Fibroblast of lung (primary cell): ENCODE data around the gene CACNA2D3. TPM values are rescaled to one million over a fixed set of nuclear protein-coding genes. Genes with fewer than 3 reads are reported as not detected.

ENCODE experiments used
- DNase-seq, 2 donors: peaks; one replicate each; pipeline versions ENCODE4 v3.0.0 to v3.0.0-alpha.2; 2010; ENCODE audit warnings: low read depth in 2 of 2
- H2AFZ ChIP-seq: 2 replicates; pipeline ENCODE4 v1.5.1; 2012; ENCODE audit warnings: low read length, control low read depth, inconsistent platforms
- H3K27ac ChIP-seq: 2 replicates; pipeline ENCODE4 v1.5.1; 2011; ENCODE audit warnings: low read length, control low read depth; ENCODE audit not compliant: insufficient read depth
- H3K27me3 ChIP-seq: 2 replicates; pipeline ENCODE4 v1.5.1; 2011; ENCODE audit warnings: mild to moderate bottlenecking, low read length; ENCODE audit not compliant: control insufficient read depth, insufficient read depth
- H3K36me3 ChIP-seq: 2 replicates; pipeline ENCODE4 v1.5.1; 2011; ENCODE audit warnings: low read length; ENCODE audit not compliant: control insufficient read depth, insufficient read depth
- H3K4me1 ChIP-seq: 2 replicates; pipeline ENCODE4 v1.5.1; 2011; ENCODE audit warnings: low read length; ENCODE audit not compliant: control insufficient read depth, insufficient read depth; ENCODE audit errors: extremely low read depth
- H3K4me2 ChIP-seq: 2 replicates; pipeline ENCODE4 v1.5.1; 2011; ENCODE audit warnings: low read length, control low read depth; ENCODE audit not compliant: insufficient read depth; ENCODE audit errors: extremely low read depth
- H3K4me3 ChIP-seq, 4 experiments: fragments of 200-600 bp in 1 of 4; sonication (generic) in 1 of 4; replicated peaks in 1 of 4; 2 replicates each; pipeline ENCODE4 v1.5.1; 2011 to 2016; ENCODE audit warnings: low read length in 4 of 4, low read depth in 3 of 4, mild to moderate bottlenecking in 3 of 4, control low read depth in 2 of 4, inconsistent platforms in 1 of 4, mixed read lengths in 1 of 4; ENCODE audit not compliant: insufficient read depth in 1 of 4; ENCODE audit errors: control extremely low read depth in 1 of 4
- H3K79me2 ChIP-seq: 2 replicates; pipeline ENCODE4 v1.5.1; 2012; ENCODE audit warnings: mild to moderate bottlenecking, low read length, inconsistent platforms; ENCODE audit not compliant: control insufficient read depth, insufficient read depth
- H3K9ac ChIP-seq: 2 replicates; pipeline ENCODE4 v1.5.1; 2011; ENCODE audit warnings: mild to moderate bottlenecking, low read length, control low read depth; ENCODE audit not compliant: insufficient read depth
- H3K9me3 ChIP-seq: 2 replicates; pipeline ENCODE4 v1.5.1; 2012; ENCODE audit warnings: low read depth, low read length; ENCODE audit not compliant: control insufficient read depth, insufficient read depth
- H4K20me1 ChIP-seq: 2 replicates; pipeline ENCODE4 v1.5.1; 2011; ENCODE audit warnings: low read length; ENCODE audit not compliant: control insufficient read depth, insufficient read depth; ENCODE audit errors: extremely low read depth
- CTCF ChIP-seq, 2 donors: IDR thresholded peaks in 1 of 2; conservative IDR thresholded peaks in 1 of 2; 1 replicate in 1 of 2; 2 replicates in 1 of 2; pipeline ENCODE4 v1.5.1; 2011 to 2012; ENCODE audit warnings: low read length in 2 of 2, control low read depth in 1 of 2, inconsistent platforms in 1 of 2, low read depth in 1 of 2, mild to moderate bottlenecking in 1 of 2
- EZH2 ChIP-seq: IDR thresholded peaks from 2 replicates; pipeline ENCODE4 v1.5.1; 2012; ENCODE audit warnings: low read length, control low read depth, mild to moderate bottlenecking; ENCODE audit errors: missing control alignments
- polyA plus RNA-seq, 2 donors: library from polyadenylated mRNA; depleted of rRNA in 1 of 2; stranded (reverse) in 1 of 2; unstranded in 1 of 2; fragments of >200 nt; gene quantifications; 2 replicates each; pipeline ENCODE4 v1.2.1, GENCODE V29; 2011 to 2012; ENCODE audit warnings: missing spikeins in 1 of 2
- total RNA-seq: library from RNA; depleted of rRNA; stranded (reverse); fragments of >200 nt; gene quantifications from 2 replicates; pipeline ENCODE4 v1.2.1, GENCODE V29; 2014

CACNA2D3 gene
- total and polyA plus RNA-seq, 2 donors (not counting 1 experiment from before 2014, with no cell fraction given), result 1.8 to 11.5 TPM

DNA sequence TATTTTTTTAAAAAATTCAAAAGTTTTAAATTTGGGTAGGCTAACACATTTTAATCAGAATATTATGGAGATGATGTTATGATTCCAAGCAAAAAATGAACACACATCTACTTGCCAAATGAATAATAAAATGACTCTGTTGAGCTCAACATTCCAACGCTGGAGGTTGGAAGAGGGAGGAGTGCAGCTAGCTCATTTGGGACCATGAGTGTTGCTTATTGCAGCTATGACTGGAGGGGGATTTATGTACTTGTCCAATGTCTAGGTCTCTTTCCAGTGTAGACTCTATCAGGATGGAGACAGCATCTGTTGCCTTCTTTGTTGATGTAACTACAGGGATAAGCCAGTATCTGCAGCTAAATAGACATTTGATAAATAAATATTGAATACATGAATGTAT, 310.6 kb downstream of the CACNA2D3 start:
- Histone ChIP-seq H3K4me2 (no peak overlapping the region), H2AFZ (no peak overlapping the region), H3K9me3 (no peaks in the 10 kb centered on the region), H3K9ac (no peak overlapping the region), H3K27ac (no peak overlapping the region), H3K36me3 (no peaks in the 10 kb centered on the region), H3K79me2 (no peaks in the 10 kb centered on the region), H4K20me1 (no peaks in the 10 kb centered on the region), H3K27me3 (no peaks in the 10 kb centered on the region), H3K4me3 (no peak overlapping the region), H3K4me1 (peaks cover under 1% of the 10 kb centered on the region)
- no peak for DNase-seq
- no peak for TF ChIP-seq CTCF (conservative IDR thresholded peaks at IDR 0.05 in 1 of 2, IDR thresholded peaks at IDR 0.05 in 1 of 2; ENCODE audit: low read depth in 1 of 2, low read length in 2 of 2)
- TF ChIP-seq EZH2, result no peak

DNA sequence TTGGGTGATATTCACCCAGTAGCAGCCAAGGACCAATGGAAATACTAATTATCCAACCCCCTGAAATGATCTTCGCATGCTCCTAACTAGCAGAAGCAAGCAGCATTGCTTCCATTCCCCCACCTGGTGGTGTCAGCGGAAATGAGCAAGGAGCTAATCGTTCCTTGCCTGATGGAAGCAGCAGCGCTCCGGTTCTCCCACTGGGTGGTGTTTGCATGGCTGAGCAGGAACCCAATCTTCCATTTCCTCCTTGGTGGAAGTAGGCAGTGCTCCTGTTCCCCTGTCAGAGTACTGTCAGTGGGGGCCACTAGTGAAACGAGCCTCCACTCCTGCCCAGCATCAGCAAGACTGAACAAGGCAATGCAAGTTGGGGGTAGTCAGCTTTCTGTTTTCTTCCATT, 311.5 kb downstream of the CACNA2D3 start:
- Histone ChIP-seq H3K4me1 (no peaks in the 10 kb centered on the region), H4K20me1 (no peaks in the 10 kb centered on the region), H3K36me3 (no peaks in the 10 kb centered on the region), H3K79me2 (no peaks in the 10 kb centered on the region), H3K4me2 (no peak overlapping the region), H2AFZ (no peak overlapping the region), H3K27me3 (no peaks in the 10 kb centered on the region), H3K4me3 (no peak overlapping the region), H3K9ac (no peak overlapping the region), H3K27ac (no peak overlapping the region), H3K9me3 (no peaks in the 10 kb centered on the region)
- DNase-seq, result no peak
- TF ChIP-seq EZH2 (no peak), CTCF (conservative IDR thresholded peaks at IDR 0.05 in 1 of 2, IDR thresholded peaks at IDR 0.05 in 1 of 2; ENCODE audit: low read depth in 1 of 2, low read length in 2 of 2) (no peak)

GRCh38 chr3:54434756-54435155, 312.4 kb downstream of the CACNA2D3 start:
- Histone ChIP-seq H3K9me3 (no peaks in the 10 kb centered on the region), H3K27ac (no peak overlapping the region), H3K27me3 (no peaks in the 10 kb centered on the region), H2AFZ (no peak overlapping the region), H3K9ac (no peak overlapping the region), H3K36me3 (no peaks in the 10 kb centered on the region), H3K4me2 (no peak overlapping the region), H3K4me3 (no peak overlapping the region), H3K4me1 (no peaks in the 10 kb centered on the region), H3K79me2 (no peaks in the 10 kb centered on the region), H4K20me1 (no peaks in the 10 kb centered on the region)
- DNase-seq, result no peak
- TF ChIP-seq CTCF (conservative IDR thresholded peaks at IDR 0.05 in 1 of 2, IDR thresholded peaks at IDR 0.05 in 1 of 2; ENCODE audit: low read depth in 1 of 2, low read length in 2 of 2) (no peak), EZH2 (no peak)
